Hair follicle dermal papilla cell (primary cell): ENCODE measurements around the gene CGB5. TPM values are rescaled to one million over a fixed set of nuclear protein-coding genes. Genes with fewer than 3 reads are reported as not detected.

Experiments used
- small RNA-seq: library from RNA; depleted of rRNA; stranded (forward); fragments of <200 nt; gene quantifications from one replicate; pipeline ENCODE3, GENCODE V24; 2012
- total RNA-seq: library from RNA; depleted of rRNA; stranded (reverse); fragments of >200 nt; gene quantifications from 2 replicates; pipeline ENCODE4 v1.2.3, GENCODE V29; 2012

CGB5 gene
- total RNA-seq = 0.16 TPM in 1 of 2 replicates, not detected in the other

GRCh38 chr19:49043548-49043947 lies at the start of gene CGB5:
Gene CGB5, plus strand, starts transcription at chr19:49043848. Its CDS starts 362 bp downstream, at chr19:49044210.

GRCh38 chr19:49017041-49017665 lies 26.5 kb upstream of the CGB5 start, which contains the start of gene LHB:
Gene LHB, minus strand, starts transcription at chr19:49017091. Its CDS starts 10 bp downstream, at chr19:49017081.

GRCh38 chr19:49024233-49024632 lies 19.4 kb upstream of the CGB5 start, which contains the start of gene CGB3:
Gene CGB3, minus strand, starts transcription at chr19:49024333. Its CDS starts 362 bp downstream, at chr19:49023971.

GRCh38 chr19:49031642-49032301 lies 11.9 kb upstream of the CGB5 start, which contains the start of gene CGB2:
Gene CGB2, plus strand, starts transcription at chr19:49031890. Its CDS starts 206 bp downstream, at chr19:49032096.

GRCh38 chr19:49036815-49037214 lies 6.8 kb upstream of the CGB5 start, which contains the start of gene CGB1:
Gene CGB1, minus strand, starts transcription at chr19:49036895. Its CDS starts 184 bp downstream, at chr19:49036711.

GRCh38 chr19:49049011-49049410 lies 5.4 kb downstream of the CGB5 start, which contains the start of gene CGB8:
Gene CGB8, minus strand, starts transcription at chr19:49049111. Its CDS starts 372 bp downstream, at chr19:49048739.

GRCh38 chr19:49057636-49058234 lies 14.1 kb downstream of the CGB5 start, which contains the start of gene CGB7:
Gene CGB7, minus strand, starts transcription at chr19:49057749. Its CDS starts 2,374 bp downstream, at chr19:49055375.

GRCh38 chr19:49064768-49065611 lies 21.3 kb downstream of the CGB5 start, which contains the start of gene NTF4:
Gene NTF4, minus strand, starts transcription at chr19:49064818. Its CDS starts 2,821 bp downstream, at chr19:49061997.

GRCh38 chr19:49085020-49085867 lies 41.6 kb downstream of the CGB5 start, which contains the start of gene SNRNP70:
Gene SNRNP70, plus strand, starts transcription at chr19:49085451. Its CDS starts 964 bp downstream, at chr19:49086415.

Small RNAs within 50 kb of the gene (small RNA-seq; reads per million reads assigned to genes)
- gene MIR6798 (not detected), gene RN7SL708P (not detected)

Other genes starting within 250 kb of the CGB5 start
- gene BCAT2, start 232.8 kb upstream of the CGB5 start, total RNA-seq = 33.6 and 34.4 TPM in 2 replicates
- 12.2 and 14.6 TPM in 2 replicates for gene HSD17B14, start 207.4 kb upstream of the CGB5 start, total RNA-seq
- gene PLEKHA4, start 175.2 kb upstream of the CGB5 start, total RNA-seq = 15.7 and 20.8 TPM in 2 replicates
- 86.6 and 94.5 TPM in 2 replicates for gene PPP1R15A, start 171.4 kb upstream of the CGB5 start, total RNA-seq
- gene TULP2, start 145.1 kb upstream of the CGB5 start, total RNA-seq = 0.12 and 0.16 TPM in 2 replicates
- 269 and 313 TPM in 2 replicates for gene NUCB1, start 143.5 kb upstream of the CGB5 start, total RNA-seq
- gene DHDH, start 110.1 kb upstream of the CGB5 start, total RNA-seq = not detected in 2 replicates
- 66.0 and 84.5 TPM in 2 replicates for gene BAX, start 89.0 kb upstream of the CGB5 start, total RNA-seq
- 3,530 and 3,694 TPM in 2 replicates for gene FTL, start 78.5 kb upstream of the CGB5 start, total RNA-seq
- 61.7 and 65.2 TPM in 2 replicates for gene GYS1, start 50.5 kb upstream of the CGB5 start, total RNA-seq
- gene RUVBL2, start 50.0 kb upstream of the CGB5 start, total RNA-seq = 110 and 121 TPM in 2 replicates
- gene LHB, start 26.8 kb upstream of the CGB5 start, total RNA-seq = 0.49 and 0.61 TPM in 2 replicates
- gene CGB3, start 19.5 kb upstream of the CGB5 start, total RNA-seq = not detected in 2 replicates
- not detected in 2 replicates for gene CGB2, start 12.0 kb upstream of the CGB5 start, total RNA-seq
- not detected in 2 replicates for gene CGB1, start 7.0 kb upstream of the CGB5 start, total RNA-seq
- not detected in 2 replicates for gene CGB8, start 5.3 kb downstream of the CGB5 start, total RNA-seq
- 0.16 TPM in 1 of 2 replicates, not detected in the other for gene CGB7, start 13.9 kb downstream of the CGB5 start, total RNA-seq
- gene NTF4, start 21.0 kb downstream of the CGB5 start, total RNA-seq = not detected in 2 replicates
- gene KCNA7, start 28.9 kb downstream of the CGB5 start, total RNA-seq = not detected in 2 replicates
- 128 and 129 TPM in 2 replicates for gene SNRNP70, start 41.6 kb downstream of the CGB5 start, total RNA-seq
- gene LIN7B, start 70.5 kb downstream of the CGB5 start, total RNA-seq = 5.2 and 6.0 TPM in 2 replicates
- gene C19orf73, start 75.3 kb downstream of the CGB5 start, total RNA-seq = 0.36 TPM in 1 of 2 replicates, not detected in the other
- gene PPFIA3, start 75.7 kb downstream of the CGB5 start, total RNA-seq = 1.8 and 2.4 TPM in 2 replicates
- gene HRC, start 111.5 kb downstream of the CGB5 start, total RNA-seq = not detected in 2 replicates
- gene TRPM4, start 113.9 kb downstream of the CGB5 start, total RNA-seq = 32.6 and 32.7 TPM in 2 replicates